Measurements from ENCODE around the gene ZFAND3. TPM values are rescaled to one million over a fixed set of nuclear protein-coding genes. Genes with fewer than 3 reads are reported as not detected.

Gene ZFAND3
- total RNA-seq, 1 donor from 2014 or later, result 66.9 TPM

- H3K4me1 Mint-ChIP-seq (ENCODE audit: unreplicated experiment), result peaks cover 51% of the 10 kb centered on the region
- no peak overlapping the region for H3K4me3 Mint-ChIP-seq
- TF ChIP-seq CTCF (conservative IDR thresholded peaks at IDR 0.05), result no peak
- no peaks in the 10 kb centered on the region for H3K27me3 Mint-ChIP-seq
- H3K36me3 Mint-ChIP-seq, result peaks cover 4% of the 10 kb centered on the region
- H3K9me3 Mint-ChIP-seq, result peaks cover 8% of the 10 kb centered on the region
- DNase-seq (ENCODE audit: extremely low spot score, unreplicated experiment), result no peak
- H3K27ac Mint-ChIP-seq, result no peak overlapping the region
Measured at GRCh38 chr6:37882292-37882691, 62.8 kb downstream of the ZFAND3 start.

GRCh38 chr6:37882724-37883413 lies 63.3 kb downstream of the ZFAND3 start:
- no peak for TF ChIP-seq CTCF (conservative IDR thresholded peaks at IDR 0.05)
- no peak for DNase-seq (ENCODE audit: extremely low spot score, unreplicated experiment)
- no peak overlapping the region for H3K4me3 Mint-ChIP-seq
- peak overlapping the region; percentile 64 for H3K27ac Mint-ChIP-seq
- H3K27me3 Mint-ChIP-seq, result no peaks in the 10 kb centered on the region
- H3K9me3 Mint-ChIP-seq, result peaks cover 8% of the 10 kb centered on the region
- peaks cover 46% of the 10 kb centered on the region for H3K4me1 Mint-ChIP-seq (ENCODE audit: unreplicated experiment)
- H3K36me3 Mint-ChIP-seq, result peaks cover 4% of the 10 kb centered on the region

GRCh38 chr6:37884548-37884947 lies 65.0 kb downstream of the ZFAND3 start:
- DNase-seq (ENCODE audit: extremely low spot score, unreplicated experiment), result no peak

GRCh38 chr6:37889051-37889450 lies 69.5 kb downstream of the ZFAND3 start:
- Mint-ChIP-seq H3K27ac (no peak overlapping the region), H3K27me3 (no peaks in the 10 kb centered on the region), H3K36me3 (peaks cover 4% of the 10 kb centered on the region), H3K4me3 (no peak overlapping the region), H3K4me1 (ENCODE audit: unreplicated experiment) (peaks cover 12% of the 10 kb centered on the region), H3K9me3 (peaks cover 14% of the 10 kb centered on the region)
- TF ChIP-seq CTCF (conservative IDR thresholded peaks at IDR 0.05), result no peak
- no peak for DNase-seq (ENCODE audit: extremely low spot score, unreplicated experiment)

More at GRCh38 chr6:37884548-37884947, 65.0 kb downstream of the ZFAND3 start:
- no peak overlapping the region for H3K4me3 Mint-ChIP-seq
- no peak overlapping the region for H3K27ac Mint-ChIP-seq
- peaks cover 4% of the 10 kb centered on the region for H3K36me3 Mint-ChIP-seq
- peaks cover 41% of the 10 kb centered on the region for H3K4me1 Mint-ChIP-seq (ENCODE audit: unreplicated experiment)
- peaks cover 8% of the 10 kb centered on the region for H3K9me3 Mint-ChIP-seq
- no peak for TF ChIP-seq CTCF (conservative IDR thresholded peaks at IDR 0.05)
- H3K27me3 Mint-ChIP-seq, result no peaks in the 10 kb centered on the region

- H3K27ac Mint-ChIP-seq, result no peak overlapping the region
- TF ChIP-seq CTCF (conservative IDR thresholded peaks at IDR 0.05), result no peak
- H3K36me3 Mint-ChIP-seq, result peaks cover 7% of the 10 kb centered on the region
- H3K4me3 Mint-ChIP-seq, result no peak overlapping the region
- H3K4me1 Mint-ChIP-seq (ENCODE audit: unreplicated experiment), result peaks cover 12% of the 10 kb centered on the region
- H3K9me3 Mint-ChIP-seq, result peaks cover 14% of the 10 kb centered on the region
- H3K27me3 Mint-ChIP-seq, result no peaks in the 10 kb centered on the region
- DNase-seq (ENCODE audit: extremely low spot score, unreplicated experiment), result no peak
Measured at GRCh38 chr6:37889486-37889885, 70.0 kb downstream of the ZFAND3 start.

All from type B pancreatic cell (in vitro differentiated cells).